Uterus (tissue), 4 donors: ENCODE data around the gene HIVEP2. TPM values are rescaled to one million over a fixed set of nuclear protein-coding genes. Genes with fewer than 3 reads are reported as not detected.

Experiments used
- DNase-seq, 2 donors: peaks; one replicate each; pipeline ENCODE4 v3.0.0-alpha.2; 2019 to 2020
- H3K27ac ChIP-seq, 2 donors: fragments of 200-600 bp; sonication (generic); 1 replicate in 1 of 2; 2 replicates in 1 of 2; pipeline ENCODE4 v1.5.1; 2016 to 2018
- H3K27me3 ChIP-seq, 2 donors: fragments of 200-600 bp; sonication (generic); one replicate each; pipeline ENCODE4 v1.5.1; 2018 to 2019; ENCODE audit warnings: control low read depth in 1 of 2
- H3K36me3 ChIP-seq, 2 donors: fragments of 200-600 bp; sonication (generic); one replicate each; pipeline ENCODE4 v1.5.1; 2019; ENCODE audit warnings: control low read depth in 1 of 2
- H3K4me1 ChIP-seq, 2 donors: fragments of 200-600 bp; sonication (generic); one replicate each; pipeline ENCODE4 v1.5.1; 2018 to 2019; ENCODE audit warnings: control low read depth in 1 of 2
- H3K4me3 ChIP-seq, 2 donors: fragments of 200-600 bp; sonication (generic); 1 replicate in 1 of 2; 2 replicates in 1 of 2; pipeline ENCODE4 v1.5.1; 2018 to 2019; ENCODE audit warnings: mild to moderate bottlenecking in 1 of 2
- H3K9me3 ChIP-seq, 2 donors: fragments of 200-600 bp; sonication (generic); one replicate each; pipeline ENCODE4 v1.5.1; 2019; ENCODE audit warnings: control low read depth in 1 of 2
- POLR2A ChIP-seq, 2 donors: fragments of 450-650 bp; IDR thresholded peaks; one replicate each; pipeline ENCODE4 v1.6.1; 2016; ENCODE audit warnings: antibody characterized with exemption in 2 of 2, mild to moderate bottlenecking in 1 of 2, moderate library complexity in 1 of 2
- intact Hi-C: fragments of 100-400 bp; cut with DNase I; formaldehyde crosslinking; loops from one replicate; pipeline ENCODE4 v1.15.1; 2023; ENCODE audit warnings: low total_unique reads
- total RNA-seq, 4 donors: library from RNA; depleted of rRNA in 3 of 4; stranded (reverse); fragments of >200 nt in 3 of 4; gene quantifications; one replicate each; pipeline versions ENCODE4 v1.1.0 to v1.2.4, GENCODE V29; 2014 to 2023
- TF ChIP-seq, protein P1 (sequence below), 4 experiments: fragments of 200-600 bp in 2 of 4; fragments of 450-650 bp in 2 of 4; sonication (generic) in 2 of 4; IDR thresholded peaks; one replicate each; pipeline ENCODE4 v1.5.1; 2016 to 2019; ENCODE audit warnings: antibody characterized with exemption in 4 of 4, mild to moderate bottlenecking in 2 of 4, moderate library complexity in 1 of 4
- donor health status: DM: yes; HTN: yes; CAD: no.

Gene HIVEP2
- total RNA-seq, 4 donors from 2014 or later, result 11.0 to 24.7 (median 19.8) TPM

DNA sequence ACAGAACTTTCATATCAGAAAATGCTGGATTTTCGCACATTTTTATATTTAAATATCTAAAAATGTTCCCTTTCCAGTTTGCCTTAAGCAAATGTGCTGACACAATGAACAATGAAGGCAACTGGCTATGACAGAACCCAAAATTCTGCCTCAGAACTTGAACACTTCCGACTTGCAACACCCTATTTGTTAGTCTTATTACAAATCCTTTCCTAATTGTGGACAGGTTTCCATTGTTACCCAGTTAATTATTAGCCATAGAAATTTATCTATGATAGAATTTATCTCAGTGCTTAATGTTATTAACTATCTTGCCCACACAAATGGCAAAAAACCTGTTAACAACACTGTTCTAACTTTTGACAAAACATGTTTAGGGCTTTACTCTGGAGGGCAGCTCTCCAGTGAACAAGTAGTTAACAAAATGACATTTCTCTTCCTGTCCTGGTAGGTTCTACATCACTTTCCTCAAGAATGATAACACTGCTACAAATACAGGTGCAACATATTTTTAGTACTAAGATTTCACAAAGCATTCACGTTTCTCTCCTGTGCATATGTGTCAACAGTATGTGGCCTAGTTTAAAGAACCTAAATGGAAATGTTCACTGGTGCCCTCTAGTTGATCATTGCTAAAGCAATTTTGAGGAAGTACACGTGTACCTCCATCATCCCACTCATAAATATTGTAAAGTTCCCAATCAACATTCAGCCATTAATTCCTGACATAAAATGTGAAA is 58.4 kb downstream of the HIVEP2 start:
- Histone ChIP-seq H3K27me3 (no peaks in the 10 kb centered on the region), H3K4me1 (no peaks in the 10 kb centered on the region), H3K9me3 (no peaks in the 10 kb centered on the region), H3K27ac (peak overlapping the region in 1 of 2 donors; percentile 23), H3K4me3 (no peak overlapping the region), H3K36me3 (no peaks in the 10 kb centered on the region)
- intact Hi-C loops, result no loop called here
- TF ChIP-seq, protein P1, sequence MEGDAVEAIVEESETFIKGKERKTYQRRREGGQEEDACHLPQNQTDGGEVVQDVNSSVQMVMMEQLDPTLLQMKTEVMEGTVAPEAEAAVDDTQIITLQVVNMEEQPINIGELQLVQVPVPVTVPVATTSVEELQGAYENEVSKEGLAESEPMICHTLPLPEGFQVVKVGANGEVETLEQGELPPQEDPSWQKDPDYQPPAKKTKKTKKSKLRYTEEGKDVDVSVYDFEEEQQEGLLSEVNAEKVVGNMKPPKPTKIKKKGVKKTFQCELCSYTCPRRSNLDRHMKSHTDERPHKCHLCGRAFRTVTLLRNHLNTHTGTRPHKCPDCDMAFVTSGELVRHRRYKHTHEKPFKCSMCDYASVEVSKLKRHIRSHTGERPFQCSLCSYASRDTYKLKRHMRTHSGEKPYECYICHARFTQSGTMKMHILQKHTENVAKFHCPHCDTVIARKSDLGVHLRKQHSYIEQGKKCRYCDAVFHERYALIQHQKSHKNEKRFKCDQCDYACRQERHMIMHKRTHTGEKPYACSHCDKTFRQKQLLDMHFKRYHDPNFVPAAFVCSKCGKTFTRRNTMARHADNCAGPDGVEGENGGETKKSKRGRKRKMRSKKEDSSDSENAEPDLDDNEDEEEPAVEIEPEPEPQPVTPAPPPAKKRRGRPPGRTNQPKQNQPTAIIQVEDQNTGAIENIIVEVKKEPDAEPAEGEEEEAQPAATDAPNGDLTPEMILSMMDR (IDR thresholded peaks at IDR 0.05), result peak; percentile 21 to 35 (median 28)
- no peak for TF ChIP-seq POLR2A (IDR thresholded peaks at IDR 0.05)
- DNase-seq, result no peak

DNA sequence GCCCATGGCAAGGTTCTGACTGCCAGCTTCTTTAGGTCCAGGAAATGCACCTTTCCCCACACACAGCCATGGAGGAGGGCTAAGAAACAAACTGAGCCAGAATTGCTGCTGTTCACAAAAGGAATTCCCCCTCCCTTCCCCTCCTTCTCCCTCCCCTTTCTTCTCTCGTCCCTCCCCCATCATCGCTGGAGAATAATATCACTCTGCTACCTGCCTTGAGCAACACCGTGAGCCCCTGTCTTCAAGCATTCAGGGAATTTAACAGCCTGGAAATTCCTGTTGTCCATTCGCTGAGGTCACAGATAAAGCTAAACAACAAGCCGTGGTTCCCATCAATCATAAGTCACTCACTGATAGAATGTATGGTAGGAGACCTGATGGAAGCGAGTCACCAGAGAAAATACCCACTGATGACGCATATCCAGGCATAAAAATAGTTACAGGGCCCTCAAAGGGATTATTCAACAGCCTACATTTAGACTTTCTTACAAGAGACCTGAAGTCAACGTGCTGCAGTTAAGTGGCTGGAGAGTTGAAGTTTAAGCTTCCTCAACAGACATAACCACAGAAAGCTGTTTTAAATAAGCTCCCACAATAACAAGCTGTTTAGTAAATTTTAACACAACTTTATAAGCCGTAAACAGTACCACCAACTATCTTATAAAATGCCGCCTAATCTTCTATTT is 59.7 kb downstream of the HIVEP2 start:
- TF ChIP-seq, protein P1 (IDR thresholded peaks at IDR 0.05), result no peak
- TF ChIP-seq POLR2A (IDR thresholded peaks at IDR 0.05), result no peak
- Histone ChIP-seq H3K36me3 (no peaks in the 10 kb centered on the region), H3K4me1 (no peaks in the 10 kb centered on the region), H3K4me3 (peak overlapping the region; percentile 9 to 46), H3K27me3 (no peaks in the 10 kb centered on the region), H3K27ac (peak overlapping the region; percentile 67 to 71), H3K9me3 (no peaks in the 10 kb centered on the region)
- intact Hi-C loops, result no loop called here
- DNase-seq, result peak; percentile 26 to 48

DNA sequence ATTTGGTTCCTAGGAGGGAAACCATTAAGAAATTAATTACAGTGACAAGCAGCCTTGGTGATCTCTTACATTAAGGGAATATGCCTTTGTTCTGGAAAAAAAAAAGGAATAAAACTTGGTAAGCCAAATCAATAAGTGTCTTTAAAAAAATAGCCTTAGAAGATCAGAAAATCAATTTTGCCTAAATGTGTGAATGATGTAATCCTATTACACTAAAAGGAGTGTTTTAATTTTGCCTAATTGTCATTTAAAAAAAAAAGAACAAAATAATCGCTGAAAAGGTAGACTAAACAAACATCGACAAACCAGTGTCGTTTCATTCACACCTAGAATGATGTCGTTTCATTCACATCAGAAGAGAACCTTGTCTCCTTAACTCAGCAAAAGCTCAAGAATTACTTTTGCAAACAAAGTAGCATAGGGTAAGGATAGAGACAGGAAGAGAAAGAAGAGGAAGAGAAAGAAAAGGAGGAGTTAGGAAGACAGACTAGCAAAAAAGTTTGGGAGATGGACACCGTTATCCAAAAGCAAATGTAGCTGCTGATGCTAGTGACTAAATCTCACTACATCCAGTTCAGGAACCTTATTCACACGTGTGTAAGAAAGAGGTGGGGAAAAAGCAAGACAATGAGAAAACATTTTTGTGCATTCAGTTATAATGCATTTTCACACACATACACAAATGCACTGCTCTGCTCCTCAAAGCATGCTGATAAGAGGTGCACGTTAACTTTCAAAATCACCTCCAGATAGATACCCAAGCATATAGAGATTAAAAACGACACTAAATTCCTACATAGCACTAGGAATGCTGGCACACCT is 60.6 kb downstream of the HIVEP2 start:
- intact Hi-C loops, result no loop called here
- H3K27me3 ChIP-seq, result no peaks in the 10 kb centered on the region
- H3K4me1 ChIP-seq, result no peaks in the 10 kb centered on the region
- H3K9me3 ChIP-seq, result no peaks in the 10 kb centered on the region
- peak overlapping the region; percentile 67 to 71 for H3K27ac ChIP-seq
- peak overlapping the region; percentile 9 to 46 for H3K4me3 ChIP-seq
- TF ChIP-seq, protein P1 (IDR thresholded peaks at IDR 0.05), result no peak
- no peak for TF ChIP-seq POLR2A (IDR thresholded peaks at IDR 0.05)
- no peak for DNase-seq
- H3K36me3 ChIP-seq, result no peaks in the 10 kb centered on the region

DNA sequence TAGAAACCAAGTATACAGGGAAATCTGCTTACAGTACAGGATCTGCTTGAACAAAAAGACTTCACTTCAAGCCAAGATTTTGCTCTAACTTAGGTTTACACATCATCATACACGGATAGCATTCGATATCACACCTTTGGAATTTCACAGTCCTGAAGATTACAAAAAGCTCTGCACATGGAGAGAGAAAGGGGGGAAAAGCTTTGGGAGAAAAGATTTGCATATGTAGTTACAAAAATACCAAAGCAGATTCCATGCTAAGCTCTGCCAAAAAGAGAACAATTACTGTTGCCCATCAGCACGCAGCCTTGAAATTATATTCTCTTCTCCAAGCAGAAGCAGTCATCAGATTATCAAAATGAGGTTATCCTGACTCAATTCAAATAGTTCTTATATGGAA is 62.0 kb downstream of the HIVEP2 start:
- no peak overlapping the region for H3K27ac ChIP-seq
- no peaks in the 10 kb centered on the region for H3K4me1 ChIP-seq
- no peak overlapping the region for H3K4me3 ChIP-seq
- no peak for DNase-seq
- no peaks in the 10 kb centered on the region for H3K9me3 ChIP-seq
- TF ChIP-seq POLR2A (IDR thresholded peaks at IDR 0.05), result no peak
- intact Hi-C loops, result no loop called here
- H3K36me3 ChIP-seq, result no peaks in the 10 kb centered on the region
- no peaks in the 10 kb centered on the region for H3K27me3 ChIP-seq

DNA sequence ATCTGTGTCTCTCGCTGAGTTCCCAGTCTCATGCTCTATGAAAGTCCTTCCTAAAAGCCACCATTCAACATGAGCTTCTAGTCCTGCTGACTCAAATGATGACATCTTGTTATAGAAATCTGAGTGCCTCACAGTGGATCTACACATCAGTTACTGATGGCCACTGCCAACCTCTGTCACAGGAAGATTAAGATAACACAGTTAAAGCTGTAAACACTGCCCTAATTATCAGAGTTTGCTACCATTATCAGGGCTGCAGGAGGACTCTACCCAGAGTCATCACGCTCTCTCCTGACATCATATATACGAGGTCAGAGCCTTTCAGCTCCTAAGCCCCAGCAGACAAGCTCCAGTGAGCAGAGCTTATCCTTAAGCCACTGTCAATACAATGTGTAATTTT is 63.2 kb downstream of the HIVEP2 start:
- H3K27me3 ChIP-seq, result no peaks in the 10 kb centered on the region
- intact Hi-C loops, result no loop called here
- no peak overlapping the region for H3K4me3 ChIP-seq
- no peaks in the 10 kb centered on the region for H3K36me3 ChIP-seq
- H3K4me1 ChIP-seq, result no peaks in the 10 kb centered on the region
- H3K27ac ChIP-seq, result no peak overlapping the region
- H3K9me3 ChIP-seq, result no peaks in the 10 kb centered on the region
- DNase-seq, result no peak
- TF ChIP-seq, protein P1 (IDR thresholded peaks at IDR 0.05), result no peak
- no peak for TF ChIP-seq POLR2A (IDR thresholded peaks at IDR 0.05)
